CD4-positive, alpha-beta T cell (primary cell): Measurements from ENCODE around the gene CCSER1. TPM values are rescaled to one million over a fixed set of nuclear protein-coding genes. Genes with fewer than 3 reads are reported as not detected.

Experiments
- ATAC-seq: fragments of 200-7000 bp; cut with Tn5 transposase; one replicate; pipeline ENCODE4 v1.10.0; 2022; ENCODE audit warnings: mild to moderate bottlenecking; ENCODE audit not compliant: poor library complexity
- CTCF ChIA-PET: fragments of 350-600 bp; sonication (Branson Sonifier 250); formaldehyde crosslinking; loops from one replicate; lab custom pipeline; 2021; ENCODE audit warnings: antibody characterized with exemption, inconsistent platforms; lab: Charles Lee
- POLR2A ChIA-PET: fragments of 350-600 bp; sonication (Branson Sonifier 250); formaldehyde crosslinking; loops from one replicate; lab custom pipeline; 2021; ENCODE audit warnings: antibody characterized with exemption, inconsistent platforms; lab: Charles Lee
- DNase-seq, 14 experiments: peaks; one replicate each; pipeline ENCODE4 v3.0.0-alpha.2; 2013 to 2020; ENCODE audit warnings: mixed read lengths in 2 of 14
- H3K27ac ChIP-seq, 2 donors: one replicate each; pipeline versions ENCODE4 v1.5.1 to v1.7.0; 2013; ENCODE audit warnings: low read length in 2 of 2, low read depth in 1 of 2, mild to moderate bottlenecking in 1 of 2
- H3K27me3 ChIP-seq, 2 experiments: 1 replicate in 1 of 2; 2 replicates in 1 of 2; pipeline versions ENCODE4 v1.6.1 to v1.7.0; 2013; ENCODE audit warnings: low read length in 2 of 2, control low read depth in 1 of 2, mild to moderate bottlenecking in 1 of 2, moderate library complexity in 1 of 2; ENCODE audit not compliant: insufficient read depth in 2 of 2, control insufficient read depth in 1 of 2
- H3K36me3 ChIP-seq: one replicate; pipeline ENCODE4 v1.6.1; 2013; ENCODE audit warnings: low read length, control low read depth; ENCODE audit not compliant: insufficient read depth
- H3K4me1 ChIP-seq: one replicate; pipeline ENCODE4 v1.6.1; 2013; ENCODE audit warnings: low read length, control low read depth; ENCODE audit not compliant: insufficient read depth
- H3K4me3 ChIP-seq: one replicate; pipeline ENCODE4 v1.5.1; 2013; ENCODE audit warnings: mild to moderate bottlenecking, low read length, moderate library complexity
- H3K9me3 ChIP-seq, 2 experiments: 1 replicate in 1 of 2; 2 replicates in 1 of 2; pipeline versions ENCODE4 v1.6.1 to v1.7.0; 2013; ENCODE audit warnings: low read length in 2 of 2, mild to moderate bottlenecking in 2 of 2, control low read depth in 1 of 2, moderate library complexity in 1 of 2; ENCODE audit not compliant: control insufficient read depth in 1 of 2, insufficient read depth in 1 of 2
- H3K27ac Mint-ChIP-seq: one replicate; pipeline ENCODE4 v1.8.0; 2020; ENCODE audit warnings: mixed read lengths
- H3K27me3 Mint-ChIP-seq: one replicate; pipeline ENCODE4 v1.8.0; 2021; ENCODE audit warnings: mixed read lengths
- H3K36me3 Mint-ChIP-seq: one replicate; pipeline ENCODE4 v1.8.0; 2021; ENCODE audit warnings: low read depth, mixed read lengths
- H3K4me1 Mint-ChIP-seq: one replicate; pipeline ENCODE4 v1.8.0; 2021; ENCODE audit warnings: low read depth, mixed read lengths
- H3K4me3 Mint-ChIP-seq: one replicate; pipeline ENCODE4 v1.8.0; 2020; ENCODE audit warnings: mild to moderate bottlenecking, mixed read lengths
- H3K9me3 Mint-ChIP-seq: one replicate; pipeline ENCODE4 v1.8.0; 2020; ENCODE audit warnings: mixed read lengths
- CTCF ChIP-seq: fragments of 200-600 bp; IDR thresholded peaks from one replicate; pipeline ENCODE4 v1.8.0; 2022; ENCODE audit warnings: antibody characterized with exemption, mild to moderate bottlenecking
- intact Hi-C, 2 experiments: fragments of 100-400 bp; cut with DNase I in 1 of 2; cut with micrococcal nuclease in 1 of 2; formaldehyde crosslinking; loops; one replicate each; pipeline versions ENCODE4 v1.15.1 to v1.9.0; 2023 to 2025; cut with DNase I, micrococcal nuclease
- total RNA-seq, 174 experiments: library from RNA in 2 of 174; stranded (reverse) in 2 of 174; gene quantifications; one replicate each; pipeline ENCODE4 v1.2.3 and lab custom pipeline; 2021 to 2026

Gene CCSER1
- total RNA-seq, 2 experiments from 2014 or later, result 0.36 to 0.71 TPM

- no peak overlapping the region for H3K27ac ChIP-seq
These were observed 715.8 kb downstream of the CCSER1 start for GRCh38 chr4:90842960-90843359.

GRCh38 chr4:90844241-90844640, 717.0 kb downstream of the CCSER1 start:
- Histone ChIP-seq H3K4me1 (no peaks in the 10 kb centered on the region), H3K27ac (no peak overlapping the region), H3K4me3 (no peak overlapping the region), H3K36me3 (no peaks in the 10 kb centered on the region), H3K27me3 (no peaks in the 10 kb centered on the region), H3K9me3 (peaks cover 0 to 3% of the 10 kb centered on the region in 2 experiments)
- ATAC-seq (no peak), DNase-seq (no peak)
- Mint-ChIP-seq H3K27me3 (no peaks in the 10 kb centered on the region), H3K4me1 (no peaks in the 10 kb centered on the region), H3K4me3 (no peak overlapping the region), H3K9me3 (peaks cover 3% of the 10 kb centered on the region), H3K36me3 (no peaks in the 10 kb centered on the region), H3K27ac (no peak overlapping the region)
- intact Hi-C loops, result no loop called here
- TF ChIP-seq CTCF, result no peak
- CTCF ChIA-PET, result no interaction called here
- POLR2A ChIA-PET, result no interaction called here

More at GRCh38 chr4:90842960-90843359, 715.8 kb downstream of the CCSER1 start:
- no peaks in the 10 kb centered on the region for H3K27me3 ChIP-seq
- no peak overlapping the region for H3K4me3 ChIP-seq
- peaks cover 0 to 3% of the 10 kb centered on the region in 2 experiments for H3K9me3 ChIP-seq
- Mint-ChIP-seq H3K36me3 (no peaks in the 10 kb centered on the region), H3K9me3 (no peaks in the 10 kb centered on the region), H3K4me1 (no peaks in the 10 kb centered on the region), H3K27ac (no peak overlapping the region), H3K27me3 (no peaks in the 10 kb centered on the region), H3K4me3 (no peak overlapping the region)
- ATAC-seq, result no peak
- H3K36me3 ChIP-seq, result no peaks in the 10 kb centered on the region
- no peaks in the 10 kb centered on the region for H3K4me1 ChIP-seq
- TF ChIP-seq CTCF, result no peak
- DNase-seq, result no peak
- ChIA-PET CTCF (no interaction called here), POLR2A (no interaction called here)
- intact Hi-C loops, result no loop called here

- DNase-seq (no peak), ATAC-seq (no peak)
- H3K4me1 ChIP-seq, result no peaks in the 10 kb centered on the region
- H3K4me3 Mint-ChIP-seq, result no peak overlapping the region
- no peaks in the 10 kb centered on the region for H3K4me1 Mint-ChIP-seq
- H3K27me3 ChIP-seq, result no peaks in the 10 kb centered on the region
- no peak overlapping the region for H3K27ac Mint-ChIP-seq
- H3K9me3 Mint-ChIP-seq, result peaks cover 3% of the 10 kb centered on the region
- H3K36me3 Mint-ChIP-seq, result no peaks in the 10 kb centered on the region
- ChIA-PET POLR2A (no interaction called here), CTCF (no interaction called here)
- no peak overlapping the region for H3K27ac ChIP-seq
- no peaks in the 10 kb centered on the region for H3K27me3 Mint-ChIP-seq
- H3K36me3 ChIP-seq, result no peaks in the 10 kb centered on the region
- TF ChIP-seq CTCF, result no peak
- H3K4me3 ChIP-seq, result no peak overlapping the region
- intact Hi-C loops, result no loop called here
- H3K9me3 ChIP-seq, result peaks cover 0 to 13% of the 10 kb centered on the region in 2 experiments
These were observed 718.6 kb downstream of the CCSER1 start for GRCh38 chr4:90845777-90846176.
